ENCODE results near the gene TMSB10.
"Not testable (repeated sequence)": the region's sequence is repeated elsewhere in the genome, so short reads cannot be mapped to it uniquely, and the experiment has no call there.

TMSB10 gene

GRCh38 chr2:84914334-84914733 lies 8.9 kb downstream of the TMSB10 start:
- no peaks in the 10 kb centered on the region for H3K36me3 ChIP-seq (ENCODE audit: control insufficient read depth, insufficient read depth, low read length)
- H3K27me3 ChIP-seq (replicated peaks; ENCODE audit: control insufficient read depth, insufficient read depth, low read length): no peaks in the 10 kb centered on the region
- TF ChIP-seq CTCF (IDR thresholded peaks at IDR 0.05; ENCODE audit: insufficient read depth, low read length, poor library complexity, severe bottlenecking): no peak

DNA sequence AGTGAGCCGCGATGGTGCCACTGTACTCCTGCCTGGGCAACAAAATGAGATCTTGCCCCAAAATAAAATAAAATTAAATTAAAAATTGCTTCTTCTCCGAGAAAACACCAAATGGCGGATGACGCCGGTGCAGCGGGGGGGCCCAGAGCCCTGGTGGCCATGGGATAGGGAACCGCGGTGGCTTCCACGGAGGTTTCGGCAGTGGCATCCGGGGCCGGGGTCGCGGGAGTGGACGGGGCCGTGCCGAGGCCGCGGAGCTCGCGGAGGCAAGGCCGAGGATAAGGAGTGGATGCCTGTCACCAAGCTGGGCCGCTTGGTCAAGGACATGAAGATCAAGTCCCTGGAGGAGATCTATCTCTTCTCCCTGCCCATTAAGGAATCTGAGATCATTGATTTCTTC lies 10.2 kb downstream of the TMSB10 start:
- not testable (repeated sequence) for H3K36me3 ChIP-seq (ENCODE audit: control insufficient read depth, insufficient read depth, low read length); H3K4me3 ChIP-seq (replicated peaks; ENCODE audit: low read depth, low read length); H3K27me3 ChIP-seq (replicated peaks; ENCODE audit: control insufficient read depth, insufficient read depth, low read length); DNase-seq (ENCODE audit: extremely low read depth, insufficient read length)

More at GRCh38 chr2:84914334-84914733, 8.9 kb downstream of the TMSB10 start:
- DNase-seq (ENCODE audit: extremely low read depth, insufficient read length): no peak
- no peak overlapping the region for H3K4me3 ChIP-seq (replicated peaks; ENCODE audit: low read depth, low read length)

DNA sequence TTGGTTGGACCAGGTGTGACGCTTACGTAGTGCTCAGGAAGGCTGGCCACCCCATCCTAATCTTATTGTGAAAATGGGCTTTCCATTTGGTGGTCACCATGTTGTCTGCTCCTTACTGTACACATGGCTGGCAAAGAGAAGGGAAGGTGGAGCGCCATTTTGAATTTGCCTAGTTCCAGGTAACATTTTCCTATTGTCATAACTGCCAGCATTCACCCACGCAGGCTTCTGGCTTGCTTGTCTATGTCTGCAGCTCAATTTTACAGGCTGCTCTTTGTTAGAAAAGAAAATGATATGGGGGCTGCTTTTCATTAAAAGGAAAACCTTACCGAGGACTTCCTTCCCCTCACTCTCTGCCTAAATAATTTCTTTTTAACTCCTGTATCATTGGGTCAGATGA lies 12.4 kb downstream of the TMSB10 start:
- DNase-seq (ENCODE audit: extremely low read depth, insufficient read length); H3K27me3 ChIP-seq (replicated peaks; ENCODE audit: control insufficient read depth, insufficient read depth, low read length); H3K4me3 ChIP-seq (replicated peaks; ENCODE audit: low read depth, low read length); H3K36me3 ChIP-seq (ENCODE audit: control insufficient read depth, insufficient read depth, low read length): not testable (repeated sequence)

GRCh38 chr2:84918430-84918829 lies 13.0 kb downstream of the TMSB10 start:
- Histone ChIP-seq H3K27me3 (replicated peaks; ENCODE audit: control insufficient read depth, insufficient read depth, low read length) (no peaks in the 10 kb centered on the region), H3K36me3 (ENCODE audit: control insufficient read depth, insufficient read depth, low read length) (no peaks in the 10 kb centered on the region), H3K4me3 (replicated peaks; ENCODE audit: low read depth, low read length) (no peak overlapping the region)
- no peak for DNase-seq (ENCODE audit: extremely low read depth, insufficient read length)
- no peak for TF ChIP-seq CTCF (IDR thresholded peaks at IDR 0.05; ENCODE audit: insufficient read depth, low read length, poor library complexity, severe bottlenecking)

DNA sequence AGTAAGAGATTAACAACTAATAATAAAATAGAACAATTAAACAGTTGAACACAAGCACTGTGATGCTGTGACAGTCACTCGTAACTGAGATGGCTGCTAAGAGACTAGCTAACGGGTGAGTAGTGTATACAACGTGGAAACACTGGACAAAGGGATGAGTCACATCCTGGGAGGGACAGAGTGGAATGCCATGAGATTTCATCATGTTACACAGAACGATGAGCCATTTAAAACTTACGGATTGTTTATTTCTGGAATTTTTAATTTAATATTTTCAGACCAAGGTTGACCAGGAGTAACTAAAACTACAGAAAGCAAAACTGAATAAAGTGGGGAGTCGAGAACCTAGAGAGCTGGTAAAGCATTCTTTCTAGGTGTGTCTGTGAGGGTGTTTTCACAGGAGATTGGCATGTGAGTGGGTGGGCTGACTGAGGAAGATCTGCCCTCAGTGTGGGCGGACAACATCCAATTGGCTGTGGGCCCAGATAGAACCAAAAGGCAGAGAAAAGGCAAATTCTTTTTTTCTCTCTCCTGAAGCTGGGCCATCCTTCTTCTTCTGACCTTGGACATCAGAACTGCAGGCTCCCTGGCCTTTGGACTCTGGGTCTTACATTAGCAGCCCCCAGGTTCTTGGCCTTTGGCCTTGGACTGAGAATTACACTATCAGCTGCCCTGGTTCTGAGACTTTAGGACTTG lies 14.6 kb downstream of the TMSB10 start:
- Histone ChIP-seq H3K27me3 (replicated peaks; ENCODE audit: control insufficient read depth, insufficient read depth, low read length) (no peaks in the 10 kb centered on the region), H3K36me3 (ENCODE audit: control insufficient read depth, insufficient read depth, low read length) (no peaks in the 10 kb centered on the region), H3K4me3 (replicated peaks; ENCODE audit: low read depth, low read length) (peak overlapping the region; percentile 40)
- no peak for DNase-seq (ENCODE audit: extremely low read depth, insufficient read length)
- TF ChIP-seq CTCF (IDR thresholded peaks at IDR 0.05; ENCODE audit: insufficient read depth, low read length, poor library complexity, severe bottlenecking): no peak

DNA sequence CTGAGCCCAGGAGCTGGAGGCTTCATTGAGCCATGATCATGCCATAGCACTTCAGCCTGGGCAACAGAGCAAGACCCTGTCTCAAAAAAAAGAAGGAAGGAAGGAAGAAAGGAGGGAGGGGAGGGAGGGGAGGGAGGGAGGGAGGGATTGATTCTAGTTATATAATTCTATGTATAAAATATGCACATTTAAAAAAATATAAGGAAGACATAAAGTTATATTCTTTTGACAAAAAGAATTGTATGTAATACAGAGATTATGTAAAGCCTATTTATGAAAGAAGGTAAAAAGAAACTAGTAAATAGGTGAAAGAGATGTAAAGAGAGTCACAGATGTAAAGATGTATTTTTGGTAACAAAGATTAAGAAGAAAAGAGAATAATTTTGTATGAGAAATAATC lies 17.6 kb downstream of the TMSB10 start:
- Histone ChIP-seq H3K27me3 (replicated peaks; ENCODE audit: control insufficient read depth, insufficient read depth, low read length) (no peaks in the 10 kb centered on the region), H3K4me3 (replicated peaks; ENCODE audit: low read depth, low read length) (no peak overlapping the region), H3K36me3 (ENCODE audit: control insufficient read depth, insufficient read depth, low read length) (no peaks in the 10 kb centered on the region)
- DNase-seq (ENCODE audit: extremely low read depth, insufficient read length): no peak
- no peak for TF ChIP-seq CTCF (IDR thresholded peaks at IDR 0.05; ENCODE audit: insufficient read depth, low read length, poor library complexity, severe bottlenecking)

Data from GM06990 (cell line).